B cell (primary cell): ENCODE measurements around the gene NDUFB10.

Experiments
- CTCF ChIP-seq: fragments of 200-600 bp; IDR thresholded peaks from one replicate; pipeline ENCODE4 v1.8.0; 2022; ENCODE audit warnings: antibody characterized with exemption, mild to moderate bottlenecking
- EZH2 ChIP-seq: IDR thresholded peaks from 2 replicates; pipeline ENCODE4 v1.6.1; 2012; ENCODE audit warnings: borderline replicate concordance, low read depth, mild to moderate bottlenecking, moderate library complexity, low read length; ENCODE audit not compliant: insufficient read depth, poor library complexity, severe bottlenecking

- no peak for TF ChIP-seq CTCF
- TF ChIP-seq EZH2, result no peak
These were observed 5.6 kb upstream of the NDUFB10 start for GRCh38 chr16:1953734-1954133.
